GM21529 (cell line): Measurements from ENCODE around the gene SLC36A4.
"Not testable (repeated sequence)": the region's sequence is repeated elsewhere in the genome, so short reads cannot be mapped to it uniquely, and the experiment has no call there.

Source experiments
- ATAC-seq: cut with Tn5 transposase; IDR thresholded peaks from one replicate; pipeline ENCODE4 v1.9.1; 2021; ENCODE audit not compliant: unreplicated experiment

Gene SLC36A4

DNA sequence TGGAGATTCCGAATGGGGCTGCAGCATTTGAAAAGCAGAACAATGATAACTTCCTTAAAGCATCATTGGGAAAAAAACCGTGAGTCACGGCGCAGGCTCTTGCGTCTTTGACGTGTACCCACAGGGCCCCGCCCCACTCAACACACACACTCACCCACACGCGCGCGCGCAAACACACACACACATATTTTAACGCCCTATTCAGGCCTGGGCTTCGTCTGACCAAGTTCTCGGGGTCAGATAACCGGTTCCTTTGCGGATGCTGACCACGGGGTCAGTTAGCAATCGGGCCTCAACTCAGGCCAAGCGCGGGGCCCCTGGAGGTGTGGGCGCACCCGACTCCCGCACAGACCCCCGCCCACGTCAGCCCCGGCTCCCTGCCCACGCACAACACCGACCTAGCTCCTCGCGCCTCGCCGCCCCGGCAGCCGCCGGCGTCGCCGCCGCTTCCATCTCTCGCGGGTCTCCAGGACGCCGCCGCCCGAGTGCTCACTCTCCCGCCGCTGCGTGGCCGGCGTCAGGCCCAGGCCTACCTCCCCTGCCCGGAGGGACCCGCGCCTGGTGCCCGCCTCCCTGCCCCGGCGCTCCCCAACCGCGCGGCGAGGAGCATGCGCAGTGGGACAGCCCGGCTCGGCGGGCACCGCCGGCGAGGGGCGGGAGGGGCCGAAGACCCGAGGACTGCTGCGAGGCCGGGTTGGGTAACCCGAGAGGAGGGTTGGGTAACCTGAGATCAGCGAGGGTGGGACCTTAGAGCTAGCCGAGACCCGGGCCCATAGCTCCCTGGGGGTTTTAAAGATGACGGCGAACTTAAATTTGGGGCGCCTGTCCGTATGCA is at the start of gene SLC36A4:
SLC36A4 (minus strand) TSS at position 612 of the 835 bp plus-strand sequence; CDS start at position 453, 159 bp downstream.
- ATAC-seq = peak; percentile 90

GRCh38 chr11:93246790-93247189 is 49.0 kb upstream of the SLC36A4 start:
- ATAC-seq = not testable (repeated sequence)

DNA sequence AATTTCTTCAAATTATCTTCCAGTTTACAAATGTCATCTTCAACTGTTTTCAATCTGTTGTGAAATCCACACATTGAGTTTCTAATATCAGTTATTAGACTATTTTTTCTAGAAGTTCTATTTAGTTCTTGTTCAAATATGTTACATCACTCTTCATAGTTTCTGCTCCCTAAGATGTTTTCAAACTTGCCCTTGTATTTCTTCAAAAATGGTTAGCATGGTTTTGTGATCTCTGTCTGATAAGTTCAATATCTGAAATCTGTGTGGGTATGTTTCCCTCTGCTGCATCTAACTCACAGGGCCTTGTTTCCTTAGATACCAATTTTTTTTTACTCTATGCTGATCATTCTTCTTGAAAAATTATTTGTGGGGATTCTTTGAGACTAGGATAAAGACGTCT is 46.2 kb upstream of the SLC36A4 start:
- no peak for ATAC-seq

GRCh38 chr11:93239966-93240365 is 42.2 kb upstream of the SLC36A4 start:
- ATAC-seq = no peak

DNA sequence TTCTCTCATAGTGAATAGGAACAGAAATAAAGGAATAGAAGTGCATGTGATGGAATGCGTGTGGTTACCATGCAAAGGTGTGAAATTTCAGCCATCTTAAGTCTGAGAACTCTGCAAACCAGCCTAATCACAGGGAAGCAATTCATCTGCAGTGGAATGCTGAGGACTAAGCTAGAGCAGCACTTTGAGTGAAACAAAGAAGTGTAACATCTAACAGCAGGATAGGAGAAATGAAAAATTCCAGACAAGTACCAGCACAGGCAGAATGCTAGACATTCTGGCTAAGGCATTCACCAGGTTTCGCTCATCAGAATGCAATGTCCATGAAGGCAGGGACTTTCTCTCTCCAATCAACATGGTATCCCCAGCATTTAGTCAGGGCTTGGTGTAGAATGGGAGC is 41.2 kb upstream of the SLC36A4 start:
- ATAC-seq = no peak

DNA sequence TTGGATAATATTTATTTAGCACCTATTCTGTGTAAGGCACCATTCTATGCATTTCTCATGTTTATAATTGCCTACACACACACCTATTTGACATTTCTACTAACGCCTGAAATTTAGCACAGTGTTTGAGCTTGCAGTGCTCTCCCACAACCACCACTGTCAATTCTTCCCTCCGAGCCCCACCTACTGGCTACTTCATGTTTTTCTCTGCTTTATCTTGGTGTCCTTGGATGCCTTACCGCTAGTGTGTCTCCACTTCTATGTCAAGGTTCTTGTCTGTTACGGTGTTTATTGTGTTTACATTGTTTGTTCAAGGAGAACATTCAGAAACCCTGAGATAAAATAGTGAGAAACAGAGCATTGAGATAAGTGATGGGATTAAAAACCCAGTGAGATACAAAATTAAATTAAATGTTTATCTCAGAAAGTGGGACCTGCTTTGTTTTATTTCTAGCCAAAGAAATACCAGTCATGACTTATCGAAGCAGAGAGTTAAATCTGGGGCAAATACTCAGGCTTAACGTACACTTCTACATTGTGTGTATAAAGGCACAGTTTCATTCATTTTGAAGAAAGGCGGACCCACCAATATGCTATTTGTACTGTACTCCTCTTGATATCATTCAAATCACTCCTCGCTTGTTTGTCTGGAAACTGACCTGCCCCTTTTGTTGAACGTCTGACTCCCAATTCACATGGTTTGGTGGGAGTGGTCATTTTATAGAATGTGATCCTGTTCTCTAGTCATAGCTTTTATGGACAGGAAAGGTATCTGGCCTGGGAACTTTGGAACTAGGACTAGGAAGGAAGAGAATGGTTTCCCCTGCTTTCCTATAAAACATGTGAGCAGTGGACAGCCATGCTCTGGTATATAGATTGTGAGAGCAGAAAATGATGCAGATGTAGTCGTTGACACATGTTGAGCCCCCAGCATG is 39.2 kb upstream of the SLC36A4 start:
- ATAC-seq = peak; percentile 65

DNA sequence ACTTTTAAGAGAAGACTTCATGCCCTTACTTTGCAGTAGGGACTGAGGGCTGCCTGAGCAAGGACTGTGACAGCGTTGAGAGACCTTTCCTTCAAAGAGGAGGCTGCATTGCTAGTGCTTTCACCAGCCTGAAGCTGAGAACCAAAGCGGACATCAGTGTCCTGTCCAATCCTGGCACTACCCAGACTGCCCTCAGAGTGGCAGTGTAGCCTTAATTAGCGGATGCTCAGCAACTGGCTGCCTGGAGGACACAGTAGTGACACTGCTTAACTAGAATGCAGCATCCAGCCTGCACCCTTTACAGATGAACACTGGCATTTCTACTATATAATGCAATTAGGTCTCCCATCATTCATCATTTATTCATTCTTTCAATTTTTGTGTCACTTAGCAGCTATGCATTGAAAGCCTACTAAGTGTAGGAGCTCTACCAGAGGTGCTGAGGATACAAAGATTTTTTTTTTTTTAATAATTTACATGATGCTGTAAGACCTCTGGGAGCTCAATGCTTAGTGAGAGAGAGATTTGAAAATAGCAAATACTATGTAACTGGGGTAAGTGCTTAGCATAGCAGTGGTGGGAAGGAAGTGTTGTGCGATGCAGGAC is 36.9 kb upstream of the SLC36A4 start:
- peak; percentile 98 for ATAC-seq

GRCh38 chr11:93229876-93230275 is 32.1 kb upstream of the SLC36A4 start:
- ATAC-seq = no peak

- ATAC-seq = no peak
These were observed 27.9 kb upstream of the SLC36A4 start for GRCh38 chr11:93225662-93226061.

- no peak for ATAC-seq
These were observed 23.7 kb upstream of the SLC36A4 start for GRCh38 chr11:93221539-93221938.

- no peak for ATAC-seq
These were observed 22.3 kb upstream of the SLC36A4 start for GRCh38 chr11:93220078-93220477.

GRCh38 chr11:93219440-93219839 is 21.6 kb upstream of the SLC36A4 start:
- peak; percentile 62 for ATAC-seq

DNA sequence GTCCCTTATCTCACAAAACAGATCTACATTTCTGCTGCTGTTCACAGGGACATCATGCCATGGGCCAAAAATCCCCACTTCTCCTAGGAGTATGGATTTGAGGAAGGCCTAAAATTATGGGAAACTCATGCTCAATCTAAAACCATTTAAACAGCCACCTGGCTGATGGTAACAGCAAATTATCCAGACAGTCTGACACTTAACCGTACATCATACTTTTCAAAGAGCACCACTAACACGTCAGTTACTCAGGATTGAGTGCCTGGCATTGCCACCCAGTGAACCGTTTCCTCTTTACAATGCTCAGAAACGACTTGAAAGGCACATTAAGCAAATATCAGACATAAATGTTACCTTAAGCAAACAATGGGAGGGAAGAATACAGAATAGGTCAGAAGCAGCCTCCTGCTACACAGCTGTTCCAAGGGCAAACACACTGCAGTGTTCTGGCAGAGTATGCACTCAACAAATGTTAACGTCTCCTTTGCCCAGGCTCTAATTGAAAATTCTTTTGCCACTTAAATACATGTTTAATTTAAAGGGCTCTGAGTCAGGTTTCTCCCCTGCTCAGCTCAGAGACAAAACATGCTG is 18.8 kb upstream of the SLC36A4 start:
- no peak for ATAC-seq

DNA sequence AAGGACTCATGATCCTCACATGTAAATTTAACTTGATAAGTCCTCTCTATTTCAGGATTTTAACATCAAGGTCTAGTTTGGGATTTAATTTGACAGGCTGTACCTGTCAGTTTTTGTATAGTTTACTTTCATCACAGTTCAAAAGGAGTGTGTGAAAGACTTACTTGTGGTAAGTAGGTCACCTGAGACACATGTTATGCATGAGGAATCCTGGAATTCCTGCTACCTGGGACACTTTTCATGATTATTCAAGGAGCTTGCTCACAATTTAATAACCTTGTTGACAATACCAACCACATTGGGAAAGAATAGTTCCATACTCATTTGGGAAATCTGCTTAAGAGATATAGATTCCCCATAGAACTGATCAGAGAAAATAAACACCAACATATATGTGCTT is 15.8 kb upstream of the SLC36A4 start:
- no peak for ATAC-seq

DNA sequence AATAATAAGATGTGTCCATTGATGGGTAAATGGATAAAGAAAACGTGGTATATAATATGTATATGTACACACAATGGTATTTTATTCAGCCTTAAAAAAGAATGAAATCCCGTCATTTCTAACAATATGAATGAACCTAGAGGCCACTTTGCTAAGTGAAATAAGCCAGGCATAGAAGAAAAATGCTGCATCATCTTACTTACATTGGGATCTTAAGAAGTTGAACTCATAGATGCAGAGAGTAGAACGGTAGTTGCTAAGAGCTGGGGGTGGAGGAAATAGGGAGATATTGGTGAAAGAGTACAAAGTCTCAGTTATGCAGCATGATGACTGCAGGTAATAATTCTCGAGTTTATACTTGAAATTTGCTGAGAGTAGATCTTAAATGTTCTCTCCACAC is 14.3 kb upstream of the SLC36A4 start:
- no peak for ATAC-seq

DNA sequence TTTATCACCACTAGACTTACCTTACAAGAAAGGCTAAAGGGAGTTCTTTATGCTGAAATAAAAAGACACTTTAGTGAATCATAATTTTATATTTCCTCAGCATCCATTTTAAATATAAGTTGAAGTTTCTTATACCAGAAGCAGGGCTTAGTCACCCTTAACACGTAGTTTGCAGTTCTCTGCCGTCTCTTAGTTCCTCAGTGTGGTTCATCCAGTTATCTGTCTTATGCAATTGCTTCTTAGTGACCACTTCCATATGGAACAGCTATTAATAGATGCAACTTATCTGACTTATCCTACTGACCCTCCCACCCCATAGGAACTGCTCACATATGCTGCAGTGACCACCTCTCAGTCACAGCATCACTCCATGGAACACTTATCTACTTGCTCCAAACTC is 11.7 kb upstream of the SLC36A4 start:
- ATAC-seq = no peak

- ATAC-seq = no peak
These were observed 11.0 kb upstream of the SLC36A4 start for GRCh38 chr11:93208663-93209270.

DNA sequence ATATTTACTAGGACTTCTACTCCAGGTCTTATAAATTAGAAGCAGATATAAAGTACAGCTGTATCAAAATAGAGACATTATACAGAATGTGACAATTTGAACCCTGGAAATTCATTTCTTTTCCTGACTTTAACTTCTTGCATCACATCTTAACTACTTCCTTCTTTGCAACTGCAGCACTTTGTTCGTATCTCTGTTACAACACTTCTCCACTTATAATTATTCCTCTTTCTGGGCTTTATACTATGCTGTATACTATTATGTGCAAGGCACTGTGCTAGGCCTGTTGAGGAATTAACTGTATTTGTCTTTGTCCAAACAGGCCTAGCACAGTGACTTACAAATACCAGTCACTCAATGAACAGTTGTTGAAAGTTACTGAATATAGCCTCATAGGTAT is 1.8 kb upstream of the SLC36A4 start:
- ATAC-seq = no peak

DNA sequence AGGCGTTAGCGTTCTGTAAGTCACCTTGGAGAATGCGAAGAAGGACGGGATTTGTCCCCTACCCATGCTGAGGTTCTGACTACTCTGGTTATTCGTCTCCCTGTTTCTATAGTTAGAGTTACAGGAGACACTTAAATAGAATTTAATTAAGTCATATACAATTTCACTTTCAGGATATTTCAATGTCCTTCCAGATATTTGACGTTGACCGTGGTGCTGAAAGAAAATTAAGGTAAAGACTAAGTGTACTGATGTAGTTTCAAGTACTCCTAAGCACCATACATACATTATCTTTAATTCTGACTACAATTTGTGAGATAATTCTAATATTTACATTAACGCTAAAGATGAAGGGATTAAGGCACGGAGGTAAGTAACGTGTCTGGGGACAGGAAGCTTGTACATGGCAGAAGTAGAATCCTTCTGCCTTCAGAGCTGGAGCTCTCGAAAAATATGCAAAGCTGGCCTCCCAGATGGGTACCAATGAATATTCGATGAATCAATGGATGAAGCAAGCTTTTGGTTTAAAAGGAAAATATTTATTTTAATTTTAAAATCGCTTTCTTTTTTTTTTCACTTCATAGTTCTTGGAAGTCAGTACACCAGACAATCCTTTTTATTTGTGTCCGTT is 539 bp upstream of the SLC36A4 start:
- no peak for ATAC-seq

DNA sequence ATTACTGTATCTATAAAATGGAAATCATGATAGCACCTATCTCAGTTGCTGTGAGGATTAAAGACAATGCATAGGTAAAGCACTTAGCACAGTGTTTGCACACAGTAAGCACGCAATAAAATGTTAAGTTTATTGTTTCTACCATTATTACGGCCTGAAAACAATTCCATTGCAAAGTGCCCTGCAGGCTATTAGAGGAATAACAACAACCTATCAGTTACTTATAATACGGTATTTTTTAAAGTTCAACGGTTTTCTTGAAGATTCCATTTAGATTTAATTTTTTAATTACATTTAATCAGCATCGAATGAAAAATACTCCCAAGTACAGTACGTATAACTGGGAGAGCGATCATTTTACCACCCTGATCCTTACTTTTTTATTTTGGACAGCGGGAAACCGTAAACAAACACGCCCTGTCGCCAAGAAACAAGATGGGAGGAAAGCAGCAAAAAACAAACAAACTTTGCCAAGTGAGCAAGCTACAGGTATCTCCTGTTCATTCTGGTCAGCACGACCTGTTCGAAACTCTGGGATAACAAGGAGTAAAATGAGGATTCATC is 893 bp downstream of the SLC36A4 start:
- ATAC-seq = peak; percentile 26
